ENCODE results near the gene MYADM.

DNA sequence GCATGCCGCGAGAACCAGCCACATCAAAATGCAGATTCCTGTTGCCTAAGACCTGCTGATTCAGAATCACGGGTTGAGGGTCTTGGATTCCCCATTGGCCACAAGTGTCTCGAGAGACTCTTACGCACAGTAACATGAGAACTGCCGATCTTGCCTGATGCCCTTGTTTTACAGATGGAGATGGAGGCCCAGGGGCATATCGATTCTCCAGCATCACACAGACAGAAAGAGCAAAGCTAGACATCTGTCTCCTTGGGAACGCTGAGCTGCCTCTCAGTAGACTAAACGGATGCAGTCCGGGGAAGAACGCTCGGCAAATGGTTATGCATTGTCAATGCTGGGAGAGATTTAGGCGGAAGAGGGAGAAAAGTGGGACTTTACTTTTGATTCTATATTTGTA lies 48.9 kb upstream of the MYADM start:
- TF ChIP-seq CTCF (conservative IDR thresholded peaks at IDR 0.05 in 1 of 2, IDR thresholded peaks at IDR 0.05 in 1 of 2; ENCODE audit: extremely low read depth in 1 of 2, insufficient read depth in 1 of 2, low read depth in 1 of 2, low read length in 2 of 2): no peak
- no peak for TF ChIP-seq EZH2 (IDR thresholded peaks at IDR 0.05; ENCODE audit: borderline replicate concordance, low read length)

All from mammary epithelial cell (primary cell).